ENCODE results near the gene GAREM1. TPM values are rescaled to one million over a fixed set of nuclear protein-coding genes. Genes with fewer than 3 reads are reported as not detected.
A peak's percentile ranks its signal among the peaks of the same experiment; 100 is the strongest.

Gene GAREM1
- total RNA-seq, 1 donor from 2014 or later, result 9.5 TPM

DNA sequence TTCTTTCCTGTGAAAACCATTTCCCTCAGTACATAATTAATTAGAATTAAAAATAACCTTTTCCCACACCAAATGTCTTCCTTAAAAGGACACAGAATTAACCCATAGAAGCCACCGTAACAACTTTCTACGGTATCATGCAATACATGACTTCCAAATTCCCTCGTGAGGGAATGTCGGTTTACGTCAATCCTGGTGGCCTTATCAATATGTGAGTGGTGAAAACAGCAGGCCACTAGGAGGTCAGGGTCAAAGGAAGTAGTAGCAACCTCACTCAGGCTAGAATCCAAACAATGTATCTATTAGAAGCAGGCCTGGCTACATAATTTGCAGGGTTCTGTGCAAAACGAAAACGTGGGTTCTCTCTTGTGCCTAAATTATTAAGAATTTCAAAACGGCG lies 112.2 kb downstream of the GAREM1 start:
- no peak overlapping the region for H3K27ac Mint-ChIP-seq
- H3K27me3 Mint-ChIP-seq (ENCODE audit: low read depth), result no peaks in the 10 kb centered on the region
- no peaks in the 10 kb centered on the region for H3K36me3 Mint-ChIP-seq
- H3K9me3 Mint-ChIP-seq, result no peaks in the 10 kb centered on the region
- TF ChIP-seq, protein P1, sequence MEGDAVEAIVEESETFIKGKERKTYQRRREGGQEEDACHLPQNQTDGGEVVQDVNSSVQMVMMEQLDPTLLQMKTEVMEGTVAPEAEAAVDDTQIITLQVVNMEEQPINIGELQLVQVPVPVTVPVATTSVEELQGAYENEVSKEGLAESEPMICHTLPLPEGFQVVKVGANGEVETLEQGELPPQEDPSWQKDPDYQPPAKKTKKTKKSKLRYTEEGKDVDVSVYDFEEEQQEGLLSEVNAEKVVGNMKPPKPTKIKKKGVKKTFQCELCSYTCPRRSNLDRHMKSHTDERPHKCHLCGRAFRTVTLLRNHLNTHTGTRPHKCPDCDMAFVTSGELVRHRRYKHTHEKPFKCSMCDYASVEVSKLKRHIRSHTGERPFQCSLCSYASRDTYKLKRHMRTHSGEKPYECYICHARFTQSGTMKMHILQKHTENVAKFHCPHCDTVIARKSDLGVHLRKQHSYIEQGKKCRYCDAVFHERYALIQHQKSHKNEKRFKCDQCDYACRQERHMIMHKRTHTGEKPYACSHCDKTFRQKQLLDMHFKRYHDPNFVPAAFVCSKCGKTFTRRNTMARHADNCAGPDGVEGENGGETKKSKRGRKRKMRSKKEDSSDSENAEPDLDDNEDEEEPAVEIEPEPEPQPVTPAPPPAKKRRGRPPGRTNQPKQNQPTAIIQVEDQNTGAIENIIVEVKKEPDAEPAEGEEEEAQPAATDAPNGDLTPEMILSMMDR (IDR thresholded peaks at IDR 0.05; ENCODE audit: unreplicated experiment), result no peak
- peaks cover 31% of the 10 kb centered on the region for H3K4me1 Mint-ChIP-seq
- DNase-seq (ENCODE audit: low spot score in 2 of 2, unreplicated experiment in 2 of 2), result no peak
- no peak overlapping the region for H3K4me3 Mint-ChIP-seq

DNA sequence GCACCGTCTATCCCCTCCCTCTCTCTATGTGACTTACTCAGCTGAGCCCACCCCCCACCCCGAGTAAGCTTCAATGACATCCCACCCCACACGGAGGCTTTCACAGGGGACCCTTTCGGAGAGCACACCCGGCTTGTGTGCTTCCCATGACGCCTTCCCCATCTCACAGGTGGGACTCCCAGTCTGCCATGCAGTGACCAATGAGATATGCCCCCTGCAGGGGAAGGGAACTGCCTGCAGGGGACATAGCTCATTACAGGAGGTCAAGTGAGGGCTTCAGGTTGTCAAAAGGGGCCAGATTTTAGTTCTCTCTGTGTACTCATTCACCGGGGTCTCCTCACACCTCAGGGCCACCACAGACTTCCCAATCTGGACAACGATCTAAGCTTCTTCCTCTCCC lies 112.6 kb downstream of the GAREM1 start:
- H3K4me1 Mint-ChIP-seq, result peaks cover 33% of the 10 kb centered on the region
- H3K9me3 Mint-ChIP-seq, result no peaks in the 10 kb centered on the region
- H3K4me3 Mint-ChIP-seq, result no peak overlapping the region
- no peaks in the 10 kb centered on the region for H3K36me3 Mint-ChIP-seq
- no peak for DNase-seq (ENCODE audit: low spot score in 2 of 2, unreplicated experiment in 2 of 2)
- no peak overlapping the region for H3K27ac Mint-ChIP-seq
- no peaks in the 10 kb centered on the region for H3K27me3 Mint-ChIP-seq (ENCODE audit: low read depth)
- TF ChIP-seq, protein P1 (IDR thresholded peaks at IDR 0.05; ENCODE audit: unreplicated experiment), result no peak

DNA sequence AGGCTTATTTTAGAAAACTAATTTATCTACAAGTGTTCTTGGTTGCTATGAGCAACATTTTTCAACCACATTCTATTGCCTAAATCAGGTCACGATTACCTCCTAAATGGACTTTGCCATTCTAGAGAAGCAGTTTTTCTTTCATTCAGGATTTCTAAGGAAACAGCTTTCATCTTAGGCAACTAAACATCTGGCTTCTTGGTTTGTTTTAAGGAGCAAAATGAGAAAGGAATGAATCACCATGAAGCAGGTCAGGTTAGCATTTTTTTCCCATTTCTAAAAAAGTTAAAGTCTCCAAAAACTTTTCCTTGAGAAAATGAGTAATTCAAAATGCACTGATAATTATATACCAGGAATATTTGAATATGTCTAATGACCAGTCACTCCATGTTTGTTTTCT lies 114.8 kb downstream of the GAREM1 start:
- H3K27ac Mint-ChIP-seq, result peak overlapping the region; percentile 30
- H3K4me3 Mint-ChIP-seq, result no peak overlapping the region
- H3K4me1 Mint-ChIP-seq, result peaks cover 43% of the 10 kb centered on the region
- TF ChIP-seq, protein P1 (IDR thresholded peaks at IDR 0.05; ENCODE audit: unreplicated experiment), result no peak
- H3K36me3 Mint-ChIP-seq, result no peaks in the 10 kb centered on the region
- H3K27me3 Mint-ChIP-seq (ENCODE audit: low read depth), result no peaks in the 10 kb centered on the region
- DNase-seq (ENCODE audit: low spot score in 2 of 2, unreplicated experiment in 2 of 2), result no peak
- no peaks in the 10 kb centered on the region for H3K9me3 Mint-ChIP-seq

DNA sequence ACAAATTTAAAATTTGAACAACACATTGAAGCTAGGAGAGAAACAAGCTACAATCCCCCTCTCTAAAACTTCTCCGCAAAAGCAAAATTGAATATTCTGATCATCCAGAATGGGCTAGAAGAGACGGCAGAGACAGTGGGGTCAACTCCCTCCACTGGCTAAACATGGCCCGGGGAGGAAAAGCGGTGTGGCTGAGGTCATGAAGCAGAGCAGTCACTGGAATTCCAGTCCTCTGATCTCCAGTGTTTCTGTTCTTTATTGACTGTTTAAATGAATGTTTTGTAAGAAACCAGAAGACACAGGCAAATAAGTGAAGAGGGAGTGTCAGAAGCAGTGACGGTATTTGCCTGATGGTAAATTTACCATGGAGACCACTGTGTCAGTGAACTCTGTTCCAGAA lies 116.2 kb downstream of the GAREM1 start:
- TF ChIP-seq, protein P1 (IDR thresholded peaks at IDR 0.05; ENCODE audit: unreplicated experiment), result no peak
- no peaks in the 10 kb centered on the region for H3K36me3 Mint-ChIP-seq
- H3K27ac Mint-ChIP-seq, result peak overlapping the region; percentile 13
- no peaks in the 10 kb centered on the region for H3K27me3 Mint-ChIP-seq (ENCODE audit: low read depth)
- no peak for DNase-seq (ENCODE audit: low spot score in 2 of 2, unreplicated experiment in 2 of 2)
- H3K4me1 Mint-ChIP-seq, result peaks cover 53% of the 10 kb centered on the region
- H3K4me3 Mint-ChIP-seq, result no peak overlapping the region
- H3K9me3 Mint-ChIP-seq, result no peaks in the 10 kb centered on the region

DNA sequence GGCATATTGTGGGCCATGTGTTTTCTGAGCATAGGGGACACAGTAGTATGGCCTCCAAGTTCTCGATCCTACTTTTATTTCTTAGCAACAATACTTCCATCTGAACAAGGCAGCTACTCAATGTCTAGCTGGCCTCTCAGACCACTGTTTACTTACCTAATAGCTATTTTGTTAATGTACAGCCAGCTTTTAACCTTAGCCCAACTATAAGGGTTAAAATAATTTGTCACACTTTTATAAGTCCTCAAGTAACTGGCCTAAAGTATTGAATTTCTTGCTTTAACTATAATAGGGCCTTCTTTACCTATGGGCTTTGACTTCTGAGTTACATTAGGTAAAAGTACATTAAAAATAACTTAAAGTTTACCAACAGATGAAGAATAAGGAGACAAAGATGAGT lies 117.4 kb downstream of the GAREM1 start:
- TF ChIP-seq, protein P1 (IDR thresholded peaks at IDR 0.05; ENCODE audit: unreplicated experiment), result no peak
- Mint-ChIP-seq H3K9me3 (no peaks in the 10 kb centered on the region), H3K36me3 (no peaks in the 10 kb centered on the region), H3K4me1 (peaks cover 59% of the 10 kb centered on the region), H3K4me3 (no peak overlapping the region), H3K27ac (no peak overlapping the region), H3K27me3 (ENCODE audit: low read depth) (no peaks in the 10 kb centered on the region)
- DNase-seq (ENCODE audit: low spot score in 2 of 2, unreplicated experiment in 2 of 2), result no peak

DNA sequence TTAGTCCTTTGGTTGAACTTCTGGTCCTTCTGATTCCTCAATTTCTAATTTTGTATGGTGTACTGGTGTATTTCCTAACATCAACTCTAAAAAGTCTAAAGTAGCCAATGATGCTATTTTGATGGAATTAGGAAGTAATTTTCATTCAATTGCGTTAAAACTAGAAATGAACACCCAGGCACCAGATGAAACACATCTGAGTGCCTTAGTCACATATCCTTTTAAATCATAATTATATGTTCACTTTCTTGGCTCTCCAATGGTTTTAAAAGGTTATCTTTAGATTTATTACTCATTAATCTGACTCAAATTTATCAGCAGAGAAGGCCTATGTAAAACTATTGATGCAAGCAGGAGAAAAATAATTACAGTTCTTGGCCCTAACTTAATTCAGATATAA lies 119.7 kb downstream of the GAREM1 start:
- H3K27me3 Mint-ChIP-seq (ENCODE audit: low read depth), result no peaks in the 10 kb centered on the region
- H3K36me3 Mint-ChIP-seq, result no peaks in the 10 kb centered on the region
- H3K4me1 Mint-ChIP-seq, result peaks cover 63% of the 10 kb centered on the region
- no peaks in the 10 kb centered on the region for H3K9me3 Mint-ChIP-seq
- no peak for DNase-seq (ENCODE audit: low spot score in 2 of 2, unreplicated experiment in 2 of 2)
- H3K4me3 Mint-ChIP-seq, result no peak overlapping the region
- TF ChIP-seq, protein P1 (IDR thresholded peaks at IDR 0.05; ENCODE audit: unreplicated experiment), result no peak
- H3K27ac Mint-ChIP-seq, result peak overlapping the region; percentile 94

Measured in mesothelial cell of epicardium (in vitro differentiated cells).